ENCODE measurements around the gene PDGFC. TPM values are rescaled to one million over a fixed set of nuclear protein-coding genes. Genes with fewer than 3 reads are reported as not detected.

Gene PDGFC
- total RNA-seq, 1 experiment from 2014 or later: 9.8 TPM

GRCh38 chr4:157014621-157015591 lies 43.3 kb upstream of the PDGFC start:
- peaks cover 0 to 19% of the 10 kb centered on the region in 2 experiments; a peak in 2 of 4 replicates for H3K4me1 ChIP-seq (ENCODE audit: control insufficient read depth in 1 of 2, insufficient read depth in 2 of 2, low read length in 2 of 2)
- no peaks in the 10 kb centered on the region for H3K79me2 ChIP-seq (ENCODE audit: insufficient read depth, low read length)
- no peaks in the 10 kb centered on the region for H3K9me2 ChIP-seq (ENCODE audit: insufficient read depth)
- H3K27me3 ChIP-seq (ENCODE audit: insufficient read depth, low read length): no peaks in the 10 kb centered on the region
- H3K36me3 ChIP-seq (ENCODE audit: control insufficient read depth in 1 of 2, insufficient read depth in 2 of 2, low read length in 2 of 2): no peaks in the 10 kb centered on the region
- no peak overlapping the region for H3K27ac ChIP-seq (ENCODE audit: low read depth, low read length)
- H3K4me3 ChIP-seq (replicated peaks in 1 of 2; ENCODE audit: low read depth in 1 of 2, low read length in 2 of 2): no peak overlapping the region
- peak overlapping the region; percentile 86 for H2AFZ ChIP-seq (ENCODE audit: low read depth, low read length, poor library complexity, severe bottlenecking)
- CTCF ChIA-PET: interaction anchor here (1.4 kb wide), 1 partner anchor 30 kb away, joined by 3 read pairs; no protein-coding TSS in a partner anchor
- no TSS peak for BruUV-seq (replicated peaks)
- RAD21 ChIA-PET (ENCODE audit: low non-redundant PET in 1 of 2, low total read pairs in 2 of 2, uncharacterized antibody in 2 of 2, unreplicated experiment in 2 of 2): no interaction called here
- DNase-seq (ENCODE audit: low read depth, low spot score) (peak; percentile 29), ATAC-seq (peak; percentile 91)
- POLR2A ChIA-PET: no interaction called here
- H3K4me2 ChIP-seq (ENCODE audit: low read length): peak overlapping the region; percentile 41
- H3K9me3 ChIP-seq (ENCODE audit: control insufficient read depth in 1 of 2, insufficient read depth in 1 of 2, low read depth in 1 of 2, low read length in 2 of 2): no peaks in the 10 kb centered on the region
- TF ChIP-seq REST (IDR thresholded peaks at IDR 0.05; ENCODE audit: low read depth) (no peak), JUND (IDR thresholded peaks at IDR 0.05) (0 out of 2 replicates have a peak, but pooled peaks have one; percentile 41), FOSL1 (IDR thresholded peaks at IDR 0.05; ENCODE audit: low read depth) (peak; percentile 50; the same call in 1 of the 2 replicates)
- H3K9ac ChIP-seq (ENCODE audit: low read length): no peak overlapping the region
- no peaks in the 10 kb centered on the region for H4K20me1 ChIP-seq (ENCODE audit: insufficient read depth)
- intact Hi-C loops (cut with micrococcal nuclease): no loop called here
